Left forelimb (tissue), 1 donor: ENCODE data around the gene MRPS6.
A peak's percentile ranks its signal among the peaks of the same experiment; 100 is the strongest.

Experiments
- DNase-seq: peaks from one replicate; pipeline ENCODE4 v3.0.0-alpha.2; 2018; ENCODE audit warnings: low spot score

Gene MRPS6

GRCh38 chr21:34100337-34100736 is 27.0 kb downstream of the MRPS6 start:
- no peak for DNase-seq

DNA sequence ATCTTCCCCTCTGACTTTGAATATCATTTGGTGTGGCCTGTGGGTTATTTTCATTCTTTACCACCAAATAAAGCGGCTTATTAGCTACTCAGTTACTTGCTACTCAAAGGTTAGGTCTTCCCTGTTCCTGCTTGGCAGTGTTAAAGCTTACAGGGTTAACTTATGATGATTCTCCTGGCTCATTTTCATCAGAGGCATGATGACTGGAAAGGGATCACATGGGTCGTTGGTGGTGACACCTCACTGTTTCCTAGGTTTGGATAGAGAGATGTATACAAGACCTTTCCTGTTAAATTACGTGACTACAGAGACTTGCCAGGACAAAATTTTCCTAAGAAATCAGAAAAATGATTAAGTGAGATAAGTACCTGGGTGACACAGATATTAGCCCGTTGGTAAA is 27.4 kb downstream of the MRPS6 start:
- DNase-seq: no peak

GRCh38 chr21:34105947-34106541 is 32.7 kb downstream of the MRPS6 start:
- DNase-seq: no peak

GRCh38 chr21:34107606-34108005 is 34.2 kb downstream of the MRPS6 start:
- DNase-seq: no peak

- DNase-seq: no peak
These were observed 35.7 kb downstream of the MRPS6 start for GRCh38 chr21:34109075-34109474.

DNA sequence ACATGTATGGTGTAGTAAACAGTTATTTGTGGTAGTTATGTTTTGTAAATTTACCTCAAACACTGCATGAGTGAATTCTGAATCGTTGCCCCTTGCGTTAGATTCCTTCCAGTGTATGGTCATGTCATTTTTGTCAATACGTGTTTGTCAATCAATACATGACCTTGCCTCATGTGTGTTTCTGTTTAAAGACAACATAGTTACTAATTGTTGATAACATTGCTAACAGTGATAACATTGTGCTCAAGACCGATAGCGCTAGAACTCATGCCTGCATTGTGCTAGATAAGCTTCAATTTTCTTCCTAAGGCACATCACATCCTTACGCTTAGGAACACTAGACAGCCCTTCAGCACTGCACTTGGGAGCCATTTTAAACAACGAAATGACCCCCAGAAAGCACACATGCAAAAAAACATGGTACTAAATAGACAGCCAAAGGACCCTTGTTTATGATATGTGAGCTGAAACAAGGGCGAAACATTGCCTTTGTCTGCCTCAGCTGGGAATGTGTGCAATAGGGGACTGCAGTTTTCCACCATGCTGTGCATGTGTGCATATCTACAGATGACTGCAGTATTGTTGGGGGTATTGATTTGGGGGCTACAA is 37.3 kb downstream of the MRPS6 start:
- no peak for DNase-seq

DNA sequence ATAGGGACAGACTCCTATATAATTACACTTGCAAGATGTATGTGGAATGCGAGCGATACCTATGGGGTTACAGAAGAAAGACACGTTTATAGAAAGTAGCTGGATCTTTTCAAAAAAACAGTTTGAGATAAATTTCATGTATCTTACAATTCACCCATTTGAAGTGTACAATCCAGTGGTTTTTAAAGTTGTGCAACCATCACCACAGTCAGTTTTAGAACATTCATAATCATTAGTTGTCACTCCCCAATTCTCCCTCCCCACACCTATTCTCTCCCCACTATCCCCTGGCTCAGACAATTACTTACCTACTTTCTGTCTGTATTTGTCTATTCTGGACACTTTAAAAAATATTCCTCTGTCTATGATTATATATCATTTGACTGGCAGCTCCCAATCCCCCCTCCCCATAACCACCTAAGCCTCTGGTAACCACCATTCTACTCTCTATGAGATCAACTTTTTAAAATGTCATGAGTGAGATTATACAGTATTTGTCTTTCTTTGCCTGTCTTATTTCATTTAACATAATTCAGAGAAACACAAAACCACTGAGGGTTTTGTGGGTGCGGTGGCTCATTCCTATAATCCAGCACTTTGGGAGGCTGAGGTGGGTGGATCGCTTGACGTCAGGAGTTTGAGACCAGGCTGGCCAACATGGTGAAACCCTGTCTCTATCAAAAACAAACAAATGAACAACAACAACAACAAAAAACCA is 39.1 kb downstream of the MRPS6 start:
- DNase-seq: no peak

- DNase-seq: no peak
These were observed 40.5 kb downstream of the MRPS6 start for GRCh38 chr21:34113842-34114241.

DNA sequence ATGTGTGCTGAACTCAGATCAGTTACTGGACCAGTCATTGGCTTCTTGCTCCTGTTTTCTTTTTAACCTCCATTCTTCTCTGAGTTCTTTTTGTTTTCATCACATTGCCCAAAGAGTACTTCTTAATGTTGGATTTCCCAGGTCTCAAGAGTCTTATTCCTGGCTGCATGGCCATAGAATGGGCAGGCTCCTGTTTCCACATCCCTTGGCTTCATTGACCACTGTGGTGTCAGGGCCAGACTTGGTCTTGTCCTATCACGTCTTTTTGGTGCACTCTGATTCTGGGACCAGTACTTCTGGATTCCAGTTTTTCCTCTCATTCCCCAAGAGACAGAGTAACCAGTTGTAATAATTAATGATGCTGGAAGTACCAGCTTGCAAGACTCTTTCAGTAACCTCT is 41.8 kb downstream of the MRPS6 start:
- DNase-seq: no peak

DNA sequence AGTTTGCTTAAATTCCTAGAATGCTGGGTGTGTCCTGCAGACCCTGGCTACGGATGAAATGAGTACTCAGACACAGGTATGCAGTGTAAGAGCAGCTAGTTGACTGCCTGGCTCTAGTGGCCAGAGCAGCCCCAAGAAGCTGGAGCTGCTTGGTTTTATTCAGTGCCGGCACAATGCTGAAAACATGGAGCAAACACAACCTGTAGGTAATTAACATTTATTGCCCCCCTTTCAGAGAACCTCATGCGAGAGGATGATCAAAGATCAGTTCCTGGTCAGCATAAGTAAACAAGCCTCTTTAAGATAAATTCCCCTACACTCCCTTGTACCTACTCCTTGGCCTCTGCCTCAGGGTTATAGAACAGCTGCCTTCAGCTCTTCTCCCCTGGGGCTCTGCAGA is 43.2 kb downstream of the MRPS6 start:
- DNase-seq: no peak

DNA sequence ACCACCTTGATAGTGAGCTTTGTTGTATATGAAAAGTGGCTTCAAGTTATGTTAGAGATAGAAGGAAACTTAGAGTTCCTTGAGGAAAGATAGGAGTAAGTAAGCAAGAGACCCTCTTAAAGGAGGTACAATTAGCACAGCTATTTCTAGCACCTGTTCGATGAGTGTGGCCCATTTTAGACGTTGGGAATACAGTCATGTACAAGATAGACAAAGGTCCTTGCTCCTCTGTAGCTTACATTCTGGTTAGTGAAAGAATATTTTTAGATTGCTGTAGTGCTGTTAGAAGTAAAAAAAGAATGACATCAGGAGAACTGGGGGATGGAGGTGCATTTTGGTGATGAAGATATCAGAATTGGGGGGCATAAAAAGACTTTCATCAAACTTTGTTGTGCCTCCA is 47.5 kb downstream of the MRPS6 start:
- no peak for DNase-seq

GRCh38 chr21:34122047-34122446 is 48.7 kb downstream of the MRPS6 start:
- DNase-seq: no peak

GRCh38 chr21:34123609-34124008 is 50.2 kb downstream of the MRPS6 start:
- DNase-seq: no peak

DNA sequence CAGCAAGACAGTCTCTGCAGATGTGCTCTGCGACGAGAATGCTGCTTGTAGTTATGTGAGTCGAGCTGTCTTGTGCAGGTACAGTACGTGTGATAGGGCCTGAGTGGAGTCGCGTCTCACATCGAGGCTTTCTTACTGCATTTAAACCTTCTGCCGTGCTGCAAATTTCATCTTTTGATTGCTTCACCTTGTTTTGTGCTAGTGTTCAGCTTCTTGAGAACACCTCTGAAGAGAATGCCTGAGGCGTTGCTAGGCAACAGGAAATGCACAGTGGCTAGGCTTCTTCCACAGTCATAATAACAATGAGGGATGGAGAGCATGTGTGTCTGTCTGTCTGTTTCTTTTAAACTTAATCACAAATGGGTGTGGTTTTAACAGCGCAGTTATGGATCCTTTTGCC is 52.9 kb downstream of the MRPS6 start:
- no peak for DNase-seq

GRCh38 chr21:34126691-34127090 is 53.3 kb downstream of the MRPS6 start:
- no peak for DNase-seq

DNA sequence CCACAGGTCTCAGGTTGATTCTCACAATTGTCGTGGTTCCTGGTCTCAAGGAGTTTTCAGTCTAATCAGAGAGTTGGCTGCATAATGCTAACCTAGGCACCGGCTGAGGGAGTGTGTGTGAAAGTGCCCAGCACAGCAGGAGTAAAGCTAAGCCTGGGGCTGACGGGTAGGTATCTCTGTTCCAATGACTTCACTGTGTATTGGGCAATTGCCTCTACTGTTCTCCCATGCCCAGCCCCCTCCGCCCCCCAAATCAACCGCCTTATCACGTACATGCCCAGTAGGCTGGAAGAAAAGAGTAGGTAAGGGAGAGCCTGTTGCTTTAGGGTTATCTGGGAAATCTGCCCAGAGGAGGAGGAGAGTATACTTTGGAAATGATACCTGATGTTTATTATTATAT is 54.7 kb downstream of the MRPS6 start:
- no peak for DNase-seq

GRCh38 chr21:34128674-34129038 is 55.3 kb downstream of the MRPS6 start:
- DNase-seq: no peak

DNA sequence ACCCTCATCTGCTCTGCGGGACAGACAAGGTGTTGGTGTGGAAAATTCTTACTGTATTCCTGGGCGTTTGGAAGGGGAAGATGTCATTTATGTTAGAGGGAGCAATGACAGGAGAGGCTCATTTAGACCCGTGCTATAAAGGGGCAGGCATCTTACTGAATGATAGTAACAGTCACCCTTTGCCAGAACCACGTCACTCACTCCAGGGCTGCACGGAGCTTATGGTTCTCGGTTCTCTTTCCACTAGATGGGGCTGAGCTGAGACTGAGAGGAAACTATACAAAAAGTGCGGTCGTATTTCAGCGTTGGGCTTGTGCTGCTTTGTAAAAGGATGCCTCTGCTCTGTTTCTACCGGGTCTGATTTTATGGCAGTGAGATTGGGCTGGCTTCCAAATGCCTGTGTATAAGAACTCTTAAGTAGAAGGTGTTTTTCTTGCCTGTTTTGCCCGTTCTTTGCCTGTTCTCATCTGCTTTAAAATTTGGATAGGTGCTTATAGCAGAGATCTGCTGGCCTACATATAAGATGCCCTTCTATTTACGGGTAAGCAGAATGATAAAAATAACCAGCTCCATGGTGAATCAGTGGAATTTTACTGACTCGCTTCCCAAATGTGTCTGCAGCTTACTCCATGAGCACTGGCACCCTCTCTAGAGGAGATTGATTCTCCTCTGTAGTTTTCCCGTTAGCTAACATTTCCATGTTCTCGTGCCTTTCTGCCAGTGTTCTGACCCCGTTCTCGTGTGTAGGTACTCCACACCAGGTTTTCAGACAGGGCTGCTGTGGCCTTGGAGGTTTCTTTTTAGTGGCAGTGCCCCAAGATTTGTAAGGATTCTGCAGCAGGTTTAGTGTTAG is 55.9 kb downstream of the MRPS6 start:
- peak; percentile 72 for DNase-seq

DNA sequence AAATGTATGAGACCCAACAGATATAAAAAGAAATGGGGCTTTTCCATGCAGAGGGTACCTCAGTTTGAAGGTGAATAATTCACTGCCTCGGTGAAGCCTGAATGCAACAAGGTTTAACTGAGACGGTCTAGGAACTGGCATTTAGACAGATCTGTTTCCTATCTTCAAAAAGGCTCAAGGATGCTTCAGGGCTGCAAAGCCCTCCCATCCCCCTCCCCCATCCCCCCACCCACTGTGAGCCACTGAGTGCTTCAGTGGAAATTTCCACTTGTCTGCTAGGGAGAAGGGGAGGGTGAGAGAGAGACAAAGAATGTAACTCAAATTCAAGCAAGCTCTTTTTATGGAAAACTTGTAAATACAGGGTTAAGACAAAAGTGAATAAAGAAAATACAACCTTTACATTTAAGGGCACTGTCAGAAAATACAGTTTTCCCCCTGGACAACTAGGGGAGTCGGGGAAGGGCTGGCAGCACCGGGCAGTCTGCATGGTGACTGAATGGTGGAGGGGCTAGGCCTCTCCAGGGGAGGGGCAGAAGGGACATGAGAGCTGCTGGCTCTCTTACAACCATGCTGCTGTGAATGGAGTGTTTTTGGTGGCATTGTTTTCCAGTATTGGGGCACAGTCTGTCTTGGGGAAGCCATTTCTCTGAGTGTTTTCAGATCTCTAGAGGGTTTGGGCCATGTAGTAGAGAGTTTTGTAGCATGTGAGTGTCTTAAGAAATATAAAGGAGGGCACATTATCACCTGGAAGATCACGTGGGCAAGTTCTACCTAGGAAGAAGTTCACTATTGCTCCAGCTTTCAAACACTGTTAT is 56.7 kb downstream of the MRPS6 start:
- no peak for DNase-seq

GRCh38 chr21:34130716-34130985 is 57.3 kb downstream of the MRPS6 start:
- DNase-seq: no peak

GRCh38 chr21:34131586-34131985 is 58.2 kb downstream of the MRPS6 start:
- no peak for DNase-seq

DNA sequence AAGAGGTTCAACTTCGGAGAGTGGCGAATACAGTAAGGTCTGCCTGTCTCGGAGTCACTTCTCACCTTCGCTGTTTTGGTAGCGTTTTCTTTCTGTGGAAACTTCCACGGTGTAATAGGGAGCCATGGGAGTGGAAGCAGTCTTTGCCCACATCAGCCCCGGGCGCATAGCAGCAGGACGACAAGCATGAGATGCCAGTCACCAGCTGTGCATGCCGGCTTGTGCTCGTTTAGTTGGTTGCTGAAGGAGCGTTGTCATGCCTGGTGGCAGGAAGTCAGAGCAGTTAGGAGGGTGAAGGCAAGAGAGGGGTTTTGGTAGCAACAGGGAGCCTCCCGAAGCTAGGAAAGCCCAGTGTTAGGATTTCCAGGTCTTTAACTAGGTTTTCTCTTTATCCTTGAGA is 58.8 kb downstream of the MRPS6 start:
- no peak for DNase-seq
